CD4-positive, alpha-beta memory T cell (primary cell): ENCODE results near the gene HIF3A. TPM values are rescaled to one million over a fixed set of nuclear protein-coding genes. Genes with fewer than 3 reads are reported as not detected.

Experiments
- CTCF ChIA-PET: fragments of 350-600 bp; sonication (Branson Sonifier 250); formaldehyde crosslinking; loops from one replicate; lab custom pipeline; 2021; ENCODE audit warnings: inconsistent platforms; ENCODE audit not compliant: partially characterized antibody; lab: Charles Lee
- POLR2A ChIA-PET: fragments of 350-600 bp; sonication (Branson Sonifier 250); formaldehyde crosslinking; loops from one replicate; lab custom pipeline; 2021; ENCODE audit not compliant: partially characterized antibody; lab: Charles Lee
- DNase-seq, 5 donors: peaks; one replicate each; pipeline versions ENCODE4 v3.0.0 to v3.0.0-alpha.2; 2020 to 2022; ENCODE audit warnings: mixed read lengths in 1 of 5
- H3K27ac ChIP-seq: one replicate; pipeline ENCODE4 v1.7.0; 2013; ENCODE audit warnings: low read depth, low read length
- H3K27me3 ChIP-seq: 2 replicates; pipeline ENCODE4 v1.7.0; 2013; ENCODE audit warnings: mild to moderate bottlenecking, low read length, moderate library complexity; ENCODE audit not compliant: insufficient read depth
- H3K36me3 ChIP-seq: 2 replicates; pipeline ENCODE4 v1.7.0; 2013; ENCODE audit warnings: mild to moderate bottlenecking, low read length, moderate library complexity; ENCODE audit not compliant: insufficient read depth
- H3K4me1 ChIP-seq: 2 replicates; pipeline ENCODE4 v1.7.0; 2013; ENCODE audit warnings: mild to moderate bottlenecking, low read length, moderate library complexity; ENCODE audit not compliant: insufficient read depth
- H3K4me3 ChIP-seq, 2 donors: one replicate each; pipeline ENCODE4 v1.7.0; 2013; ENCODE audit warnings: low read length in 2 of 2, mild to moderate bottlenecking in 1 of 2
- H3K9me3 ChIP-seq, 2 donors: one replicate each; pipeline ENCODE4 v1.7.0; 2013; ENCODE audit warnings: low read length in 2 of 2, control low read depth in 1 of 2; ENCODE audit not compliant: control insufficient read depth in 1 of 2
- H3K27ac Mint-ChIP-seq, 7 donors: one replicate each; pipeline ENCODE4 v1.8.0; 2020 to 2021; ENCODE audit warnings: mixed read lengths in 7 of 7, mild to moderate bottlenecking in 6 of 7, inconsistent platforms in 3 of 7, moderate library complexity in 3 of 7
- H3K27me3 Mint-ChIP-seq, 2 donors: one replicate each; pipeline ENCODE4 v1.8.0; 2020 to 2021; ENCODE audit warnings: mixed read lengths in 2 of 2
- H3K36me3 Mint-ChIP-seq, 2 donors: one replicate each; pipeline ENCODE4 v1.8.0; 2020 to 2021; ENCODE audit warnings: mixed read lengths in 2 of 2, inconsistent platforms in 1 of 2, mild to moderate bottlenecking in 1 of 2
- H3K4me1 Mint-ChIP-seq, 4 donors: one replicate each; pipeline ENCODE4 v1.8.0; 2020 to 2021; ENCODE audit warnings: mixed read lengths in 4 of 4, mild to moderate bottlenecking in 1 of 4
- H3K4me3 Mint-ChIP-seq, 8 donors: one replicate each; pipeline ENCODE4 v1.8.0; 2020 to 2021; ENCODE audit warnings: mixed read lengths in 8 of 8, mild to moderate bottlenecking in 7 of 8, moderate library complexity in 6 of 8, inconsistent platforms in 3 of 8
- H3K9me3 Mint-ChIP-seq, 8 donors: one replicate each; pipeline ENCODE4 v1.8.0; 2020 to 2021; ENCODE audit warnings: mixed read lengths in 8 of 8, mild to moderate bottlenecking in 5 of 8, inconsistent platforms in 3 of 8, moderate library complexity in 1 of 8
- intact Hi-C: fragments of 100-400 bp; cut with micrococcal nuclease; formaldehyde crosslinking; loops from one replicate; pipeline ENCODE4 v1.15.1; 2023
- polyA plus RNA-seq, 2 donors: library from polyadenylated mRNA; unstranded; fragments of 300-500 nt; fragmentation: Illumina TruSeq; gene quantifications; one replicate each; pipeline ENCODE4 v1.2.3, GENCODE V29; 2021
- total RNA-seq, 2 experiments: library from RNA; stranded (reverse); gene quantifications; one replicate each; pipeline ENCODE4 v1.2.3, GENCODE V29; 2021

HIF3A gene
- total and polyA plus RNA-seq, 4 experiments from 2014 or later, result not detected

DNA sequence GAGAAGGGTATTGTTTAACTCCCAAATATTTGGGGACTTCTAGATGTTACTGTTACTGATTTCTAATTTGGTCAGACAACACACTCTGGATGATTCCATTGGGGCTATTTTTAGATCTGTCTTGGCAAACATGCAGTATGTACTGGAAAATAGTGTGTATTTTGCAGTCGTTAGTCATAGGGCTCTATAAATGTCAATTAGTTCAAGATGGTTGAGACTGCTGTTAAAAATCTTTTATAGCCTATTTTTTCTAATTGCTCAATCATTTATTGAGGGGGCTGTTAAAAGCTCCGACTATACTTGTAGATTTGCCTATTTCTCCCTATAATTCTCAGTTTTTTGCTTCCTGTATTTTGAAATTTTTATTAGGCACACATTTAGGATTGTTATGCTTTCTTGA is 81.4 kb downstream of the HIF3A start:
- Mint-ChIP-seq H3K4me3 (no peak overlapping the region), H3K27me3 (no peaks in the 10 kb centered on the region), H3K27ac (peak overlapping the region in 1 of 7 donors; percentile 46), H3K9me3 (no peaks in the 10 kb centered on the region), H3K36me3 (peaks cover 53 to 56% of the 10 kb centered on the region in 2 donors), H3K4me1 (peaks cover 0 to 9% (median 3%) of the 10 kb centered on the region in 4 donors)
- Histone ChIP-seq H3K4me1 (no peaks in the 10 kb centered on the region), H3K27me3 (no peaks in the 10 kb centered on the region), H3K9me3 (no peaks in the 10 kb centered on the region), H3K27ac (no peak overlapping the region), H3K4me3 (no peak overlapping the region), H3K36me3 (peaks cover 43% of the 10 kb centered on the region)
- ChIA-PET CTCF (interaction anchor here (1.0 to 1.5 kb wide), 2 partner anchors 10 to 18 kb away, joined by 3 to 5 read pairs; no protein-coding TSS in a partner anchor), POLR2A (no interaction called here)
- no peak for DNase-seq
- intact Hi-C loops, result no loop called here

DNA sequence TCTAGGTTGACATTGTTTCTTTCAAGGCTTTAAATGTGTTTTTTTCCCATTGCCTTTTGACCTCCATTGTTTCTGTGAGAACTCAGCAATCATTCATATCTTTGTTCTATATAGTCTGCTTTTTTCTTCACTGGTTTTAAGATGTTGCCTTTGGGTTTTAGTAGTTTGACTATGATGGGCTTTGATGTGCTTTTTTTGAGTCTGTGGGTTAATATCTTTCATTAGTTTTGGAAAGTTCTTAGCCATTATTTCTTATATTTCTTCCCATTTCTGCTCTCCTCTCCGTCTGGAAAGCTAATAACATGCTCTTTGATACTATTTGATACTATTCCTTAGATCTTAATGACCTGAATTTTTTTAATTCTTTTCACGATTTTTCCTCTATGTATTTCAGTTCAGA is 83.8 kb downstream of the HIF3A start:
- DNase-seq, result no peak
- ChIA-PET POLR2A (no interaction called here), CTCF (no interaction called here)
- no peaks in the 10 kb centered on the region for H3K9me3 Mint-ChIP-seq
- Histone ChIP-seq H3K9me3 (no peaks in the 10 kb centered on the region), H3K4me3 (no peak overlapping the region), H3K4me1 (no peaks in the 10 kb centered on the region), H3K27ac (no peak overlapping the region), H3K36me3 (peaks cover 61% of the 10 kb centered on the region), H3K27me3 (no peaks in the 10 kb centered on the region)
- H3K4me3 Mint-ChIP-seq, result no peak overlapping the region
- peaks cover 0 to 9% (median 2%) of the 10 kb centered on the region in 4 donors for H3K4me1 Mint-ChIP-seq
- intact Hi-C loops, result no loop called here
- peak overlapping the region in 3 of 7 donors; percentile 9 to 74 (median 38) for H3K27ac Mint-ChIP-seq
- peaks cover 68 to 71% of the 10 kb centered on the region in 2 donors for H3K36me3 Mint-ChIP-seq
- H3K27me3 Mint-ChIP-seq, result no peaks in the 10 kb centered on the region

DNA sequence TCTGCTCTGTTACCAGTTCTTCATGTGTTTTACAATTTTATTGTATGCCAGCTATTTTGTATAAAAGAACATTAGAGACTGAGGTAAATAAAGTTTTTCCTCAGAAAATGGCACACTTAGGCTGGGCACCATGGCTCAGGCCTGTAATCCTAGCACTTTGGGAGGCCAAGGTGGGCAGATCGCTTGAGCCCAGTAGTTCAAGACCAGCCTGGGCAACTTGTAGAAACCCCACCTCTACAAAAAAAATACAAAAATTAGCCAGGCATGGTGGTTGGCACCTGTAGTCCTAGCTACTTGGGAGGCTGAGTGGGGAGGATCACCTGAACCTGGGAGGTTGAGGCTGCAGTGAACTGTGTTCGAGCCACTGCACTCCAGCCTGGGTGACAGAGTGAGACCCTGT is 84.5 kb downstream of the HIF3A start:
- intact Hi-C loops, result no loop called here
- ChIA-PET CTCF (interaction anchor here (0.7 to 1.6 kb wide), 2 partner anchors 13 to 26 kb away, joined by 3 to 4 read pairs; no protein-coding TSS in a partner anchor), POLR2A (no interaction called here)
- Mint-ChIP-seq H3K9me3 (no peaks in the 10 kb centered on the region), H3K27ac (no peak overlapping the region), H3K27me3 (no peaks in the 10 kb centered on the region), H3K36me3 (peaks cover 66 to 69% of the 10 kb centered on the region in 2 donors), H3K4me1 (peaks cover 0 to 7% (median 2%) of the 10 kb centered on the region in 4 donors), H3K4me3 (no peak overlapping the region)
- Histone ChIP-seq H3K4me3 (no peak overlapping the region), H3K9me3 (no peaks in the 10 kb centered on the region), H3K4me1 (no peaks in the 10 kb centered on the region), H3K27ac (no peak overlapping the region), H3K36me3 (peaks cover 55% of the 10 kb centered on the region), H3K27me3 (no peaks in the 10 kb centered on the region)
- no peak for DNase-seq

DNA sequence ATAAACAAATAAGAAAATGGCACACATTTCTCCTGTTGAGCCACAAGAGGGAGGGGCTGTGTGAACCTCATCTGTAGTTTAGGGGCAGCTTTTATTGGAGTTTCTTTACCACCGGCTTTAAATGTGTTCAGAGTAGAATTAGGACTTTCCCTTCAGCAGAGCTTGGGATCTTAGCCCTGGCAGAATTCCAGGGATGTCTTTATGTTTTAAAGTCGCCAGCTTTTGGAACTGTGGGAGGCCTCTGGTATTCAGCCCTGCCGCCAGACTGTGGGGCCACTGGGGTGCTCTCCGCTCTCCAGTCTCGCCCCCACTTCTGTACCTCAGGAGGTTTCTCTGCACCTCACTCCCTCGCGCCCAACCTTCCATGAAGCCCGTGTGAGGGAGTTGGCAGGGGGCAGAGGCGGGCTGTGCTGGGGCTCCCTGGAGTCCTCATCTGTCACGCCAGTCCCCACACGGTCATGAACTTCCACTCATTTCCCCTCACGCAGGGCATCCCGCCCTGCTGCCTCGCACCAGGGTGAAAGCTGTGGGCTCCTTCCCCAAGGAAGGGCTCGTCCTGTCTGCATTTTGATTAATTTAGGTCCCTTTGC is 85.0 kb downstream of the HIF3A start:
- Histone ChIP-seq H3K9me3 (no peaks in the 10 kb centered on the region), H3K27me3 (no peaks in the 10 kb centered on the region), H3K4me1 (no peaks in the 10 kb centered on the region), H3K4me3 (no peak overlapping the region), H3K36me3 (peaks cover 50% of the 10 kb centered on the region), H3K27ac (no peak overlapping the region)
- no peak for DNase-seq
- Mint-ChIP-seq H3K4me1 (peaks cover 0 to 7% (median 2%) of the 10 kb centered on the region in 4 donors), H3K4me3 (no peak overlapping the region), H3K27ac (peak overlapping the region in 2 of 7 donors; percentile 14 to 18), H3K27me3 (no peaks in the 10 kb centered on the region), H3K36me3 (peaks cover 65 to 69% of the 10 kb centered on the region in 2 donors), H3K9me3 (no peaks in the 10 kb centered on the region)
- POLR2A ChIA-PET, result no interaction called here
- CTCF ChIA-PET, result interaction anchor here (0.7 to 1.6 kb wide), 3 partner anchors 13 to 27 kb away, joined by 3 to 4 read pairs (median 3); no protein-coding TSS in a partner anchor
- intact Hi-C loops, result no loop called here

DNA sequence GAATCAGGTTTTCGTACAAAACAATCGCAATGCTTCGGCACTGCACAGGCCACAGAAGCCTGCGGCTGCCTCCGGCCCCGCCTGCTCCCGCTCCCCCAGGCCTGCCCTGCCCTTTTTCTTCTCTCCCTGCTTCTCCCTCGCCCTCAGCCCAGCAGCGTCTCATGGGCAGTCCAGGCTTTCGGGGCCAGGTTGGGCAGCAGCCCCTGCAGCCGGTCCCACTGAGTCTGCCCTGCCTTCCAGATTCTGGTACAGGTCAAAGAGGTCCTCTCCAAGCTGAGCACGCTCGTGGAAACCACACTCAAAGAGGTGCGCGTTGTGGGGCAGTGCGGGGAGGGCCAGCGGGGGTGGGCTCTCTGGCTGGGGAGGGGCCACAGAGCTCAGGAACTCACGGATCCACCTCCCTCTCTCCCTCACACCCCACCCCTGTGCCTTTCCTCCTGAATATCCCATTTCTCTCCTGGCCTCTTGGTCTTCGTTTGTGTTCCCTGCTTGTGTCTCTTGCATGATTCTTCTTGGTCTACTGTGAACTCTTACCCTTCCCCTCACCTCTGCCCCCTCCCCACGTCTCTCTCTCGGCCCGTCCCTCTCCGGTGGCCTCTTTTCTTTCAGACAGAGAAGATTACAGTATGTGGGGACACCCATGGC is 86.5 kb downstream of the HIF3A start:
- Mint-ChIP-seq H3K27ac (no peak overlapping the region), H3K9me3 (no peaks in the 10 kb centered on the region), H3K4me3 (no peak overlapping the region), H3K36me3 (peaks cover 60 to 68% of the 10 kb centered on the region in 2 donors), H3K27me3 (no peaks in the 10 kb centered on the region), H3K4me1 (peaks cover 0 to 5% (median 0%) of the 10 kb centered on the region in 4 donors)
- H3K9me3 ChIP-seq, result no peaks in the 10 kb centered on the region
- H3K4me1 ChIP-seq, result no peaks in the 10 kb centered on the region
- intact Hi-C loops, result no loop called here
- no peak for DNase-seq
- no peak overlapping the region for H3K27ac ChIP-seq
- H3K4me3 ChIP-seq, result no peak overlapping the region
- H3K27me3 ChIP-seq, result no peaks in the 10 kb centered on the region
- H3K36me3 ChIP-seq, result peaks cover 47% of the 10 kb centered on the region
- CTCF ChIA-PET, result interaction anchor here (1.0 kb wide), 1 partner anchor 103 kb away, joined by 3 read pairs; no protein-coding TSS in a partner anchor
- POLR2A ChIA-PET, result no interaction called here

DNA sequence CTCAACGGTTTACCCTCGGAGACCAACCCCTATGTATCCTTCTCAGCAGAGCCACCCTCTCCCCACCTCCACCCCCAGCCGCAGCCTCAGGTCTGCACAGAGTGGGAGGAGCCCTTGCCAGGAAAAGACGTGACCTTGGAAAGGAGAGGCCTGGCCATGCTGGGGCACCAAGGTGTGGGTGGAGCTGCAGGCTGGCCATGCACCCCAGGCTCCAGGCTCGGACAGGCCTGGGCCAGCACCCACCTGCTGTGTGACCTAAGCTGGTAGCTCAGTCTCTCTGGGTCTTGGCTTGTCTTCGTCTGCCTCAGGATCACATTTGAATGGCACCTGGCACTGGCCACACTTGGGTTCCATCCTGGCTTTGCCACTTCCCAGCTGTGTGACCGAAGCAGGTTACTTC is 87.0 kb downstream of the HIF3A start:
- DNase-seq, result no peak
- no peaks in the 10 kb centered on the region for H3K4me1 ChIP-seq
- H3K4me3 ChIP-seq, result no peak overlapping the region
- Mint-ChIP-seq H3K4me1 (peaks cover 0 to 5% (median 0%) of the 10 kb centered on the region in 4 donors), H3K36me3 (peaks cover 63 to 74% of the 10 kb centered on the region in 2 donors), H3K27ac (no peak overlapping the region), H3K27me3 (no peaks in the 10 kb centered on the region), H3K9me3 (no peaks in the 10 kb centered on the region), H3K4me3 (no peak overlapping the region)
- no peaks in the 10 kb centered on the region for H3K9me3 ChIP-seq
- H3K27me3 ChIP-seq, result no peaks in the 10 kb centered on the region
- peaks cover 52% of the 10 kb centered on the region for H3K36me3 ChIP-seq
- POLR2A ChIA-PET, result no interaction called here
- CTCF ChIA-PET, result no interaction called here
- H3K27ac ChIP-seq, result no peak overlapping the region
- intact Hi-C loops, result no loop called here

DNA sequence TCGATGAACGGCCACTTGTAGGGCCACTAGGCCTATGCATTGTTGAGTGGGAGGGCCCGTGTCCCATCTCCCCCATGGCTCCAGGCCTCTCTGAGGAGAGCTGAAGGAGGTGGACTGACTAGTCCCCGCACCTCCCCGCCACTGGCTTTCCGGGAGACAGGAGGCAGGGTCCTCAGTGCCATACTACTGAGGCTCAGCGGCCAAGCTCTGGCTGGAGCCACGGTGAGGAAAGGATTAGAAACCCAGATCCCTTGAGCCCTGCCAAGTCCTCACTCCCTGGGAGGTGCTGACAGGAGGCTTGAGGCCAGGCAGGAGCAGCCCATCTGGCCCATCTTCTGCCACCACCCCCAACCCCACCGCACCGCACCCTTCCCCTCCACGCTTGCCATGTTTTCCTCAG is 87.6 kb downstream of the HIF3A start:
- peaks cover 64 to 74% of the 10 kb centered on the region in 2 donors for H3K36me3 Mint-ChIP-seq
- POLR2A ChIA-PET, result no interaction called here
- no peaks in the 10 kb centered on the region for H3K9me3 ChIP-seq

More for the DNA sequence above, 87.6 kb downstream of the HIF3A start:
- CTCF ChIA-PET, result interaction anchor here (1.8 kb wide), 1 partner anchor 10 kb away, joined by 6 read pairs; no protein-coding TSS in a partner anchor
- no peaks in the 10 kb centered on the region for H3K27me3 Mint-ChIP-seq
- Histone ChIP-seq H3K27me3 (no peaks in the 10 kb centered on the region), H3K27ac (no peak overlapping the region), H3K4me1 (no peaks in the 10 kb centered on the region), H3K4me3 (no peak overlapping the region), H3K36me3 (peaks cover 52% of the 10 kb centered on the region)
- intact Hi-C loops, result no loop called here
- no peak for DNase-seq
- peaks cover 0 to 5% (median 0%) of the 10 kb centered on the region in 4 donors for H3K4me1 Mint-ChIP-seq
- H3K4me3 Mint-ChIP-seq, result no peak overlapping the region
- H3K9me3 Mint-ChIP-seq, result peaks cover 0 to 2% (median 0%) of the 10 kb centered on the region in 8 donors
- no peak overlapping the region for H3K27ac Mint-ChIP-seq
